HG02970 (cell line): Measurements from ENCODE around the gene NAA80.
"Not testable (repeated sequence)": the region's sequence is repeated elsewhere in the genome, so short reads cannot be mapped to it uniquely, and the experiment has no call there.

Experiments
- ATAC-seq: cut with Tn5 transposase; IDR thresholded peaks from one replicate; pipeline ENCODE4 v1.9.1; 2021; ENCODE audit warnings: mild to moderate bottlenecking, moderate library complexity, moderate number of reproducible peaks; ENCODE audit not compliant: unreplicated experiment, low FRiP score

The NAA80 gene

DNA sequence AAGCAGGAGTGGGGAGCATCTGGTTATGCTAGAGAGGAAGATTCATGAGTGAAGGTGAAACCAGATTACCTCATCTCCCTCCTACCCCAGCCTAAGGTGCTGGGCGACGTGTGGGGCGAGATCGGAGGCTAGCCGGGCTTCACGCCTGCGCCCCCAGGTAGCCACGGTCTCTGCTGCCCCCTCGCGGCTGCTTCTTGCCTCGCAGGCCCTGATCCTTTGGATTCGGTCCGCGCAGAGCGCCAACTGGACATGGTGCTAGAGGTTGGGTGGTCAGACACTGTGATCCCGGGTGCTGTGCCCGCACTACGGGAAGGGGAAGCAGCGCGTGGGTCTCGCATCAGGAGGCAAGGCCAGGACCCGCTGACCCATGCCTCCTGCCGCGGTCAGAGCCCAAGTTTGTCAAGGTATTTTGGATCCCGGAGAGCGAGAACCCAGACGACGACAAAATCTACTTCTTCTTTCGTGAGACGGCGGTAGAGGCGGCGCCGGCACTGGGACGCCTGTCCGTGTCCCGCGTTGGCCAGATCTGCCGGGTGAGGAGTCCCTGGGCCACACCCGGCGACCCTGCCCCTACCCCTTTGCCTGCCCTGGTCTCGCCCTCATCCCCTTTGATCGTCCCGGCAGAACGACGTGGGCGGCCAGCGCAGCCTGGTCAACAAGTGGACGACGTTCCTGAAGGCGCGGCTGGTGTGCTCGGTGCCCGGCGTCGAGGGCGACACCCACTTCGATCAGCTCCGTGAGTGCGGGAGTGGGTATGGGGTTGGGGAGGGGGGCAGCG, 26.1 kb downstream of the NAA80 start:
- peak; percentile 77 for ATAC-seq

DNA sequence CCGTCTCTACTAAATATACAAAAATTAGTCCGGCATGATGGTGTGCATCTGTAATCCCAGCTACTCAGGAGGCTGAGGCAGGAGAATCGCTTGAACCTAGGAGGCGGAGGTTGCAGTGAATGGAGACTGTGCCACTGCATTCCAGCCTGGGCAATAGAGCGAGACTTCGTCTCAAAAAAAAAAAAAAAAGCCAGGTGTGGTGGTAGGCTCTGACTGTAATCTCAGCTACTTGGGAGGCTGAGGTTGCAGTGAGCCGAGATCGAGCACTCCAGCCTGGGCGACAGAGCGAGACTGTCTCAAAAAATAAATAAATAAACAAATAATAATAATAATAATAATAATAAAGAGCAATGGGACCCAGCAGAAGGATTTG, 26.7 kb downstream of the NAA80 start:
- not testable (repeated sequence) for ATAC-seq

DNA sequence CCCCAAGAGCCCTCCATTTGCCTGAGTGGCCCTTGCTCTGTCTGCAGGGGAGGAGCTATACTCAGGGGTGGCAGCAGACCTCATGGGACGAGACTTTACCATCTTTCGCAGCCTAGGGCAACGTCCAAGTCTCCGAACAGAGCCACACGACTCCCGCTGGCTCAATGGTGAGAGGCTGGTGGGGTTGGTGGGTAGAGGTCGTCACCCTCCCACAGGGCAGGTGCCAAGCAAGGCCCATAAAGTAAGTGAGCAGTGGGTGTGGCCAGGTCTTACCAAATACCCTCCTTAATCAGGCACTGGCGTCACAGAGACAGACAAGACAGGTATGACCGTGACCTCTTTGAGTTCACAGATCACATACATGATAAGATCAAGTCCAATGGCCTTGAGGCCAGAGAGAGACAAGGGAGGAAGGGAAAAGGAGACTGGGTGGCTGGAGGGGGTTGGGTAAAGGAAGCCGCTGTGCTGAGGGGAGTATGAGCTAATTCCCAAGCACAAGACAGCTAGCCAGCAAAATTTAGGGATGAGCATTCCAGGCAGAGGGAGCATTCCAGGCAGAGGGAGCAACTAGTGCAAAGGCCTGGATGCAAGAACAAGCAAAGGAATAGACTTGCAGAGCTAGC, 27.8 kb downstream of the NAA80 start:
- no peak for ATAC-seq

DNA sequence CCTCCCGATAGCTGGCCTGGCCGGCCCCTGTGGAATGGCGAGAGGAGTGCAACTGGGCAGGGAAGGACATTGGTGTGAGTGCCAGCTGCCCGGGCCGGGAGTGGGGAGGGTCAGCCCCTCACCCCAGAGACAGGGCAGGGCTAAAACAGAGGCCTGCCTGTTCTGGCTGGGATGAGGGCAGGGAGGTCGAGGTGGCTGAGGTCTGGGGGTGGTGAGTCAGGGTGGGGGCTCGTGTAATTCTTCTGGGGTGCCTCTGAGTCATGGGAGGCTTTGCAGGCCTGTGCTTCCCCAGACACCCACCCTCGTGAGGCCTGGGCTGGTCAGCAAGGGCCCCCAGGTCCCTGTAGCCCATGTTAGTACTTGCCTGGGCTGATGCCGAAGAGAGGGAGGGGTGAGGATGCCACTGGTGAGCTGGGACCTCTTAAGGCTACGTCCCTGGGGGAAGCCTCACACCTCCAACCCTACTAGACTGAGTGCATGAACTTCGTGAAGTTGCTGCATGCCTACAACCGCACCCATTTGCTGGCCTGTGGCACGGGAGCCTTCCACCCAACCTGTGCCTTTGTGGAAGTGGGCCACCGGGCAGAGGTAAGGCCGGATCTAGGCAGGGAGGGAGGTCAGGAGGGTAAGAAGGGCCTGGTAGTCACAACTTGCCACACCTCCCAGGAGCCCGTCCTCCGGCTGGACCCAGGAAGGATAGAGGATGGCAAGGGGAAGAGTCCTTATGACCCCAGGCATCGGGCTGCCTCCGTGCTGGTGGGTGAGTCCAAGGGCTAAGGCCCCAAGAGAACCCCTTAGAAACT, 28.6 kb downstream of the NAA80 start:
- no peak for ATAC-seq

DNA sequence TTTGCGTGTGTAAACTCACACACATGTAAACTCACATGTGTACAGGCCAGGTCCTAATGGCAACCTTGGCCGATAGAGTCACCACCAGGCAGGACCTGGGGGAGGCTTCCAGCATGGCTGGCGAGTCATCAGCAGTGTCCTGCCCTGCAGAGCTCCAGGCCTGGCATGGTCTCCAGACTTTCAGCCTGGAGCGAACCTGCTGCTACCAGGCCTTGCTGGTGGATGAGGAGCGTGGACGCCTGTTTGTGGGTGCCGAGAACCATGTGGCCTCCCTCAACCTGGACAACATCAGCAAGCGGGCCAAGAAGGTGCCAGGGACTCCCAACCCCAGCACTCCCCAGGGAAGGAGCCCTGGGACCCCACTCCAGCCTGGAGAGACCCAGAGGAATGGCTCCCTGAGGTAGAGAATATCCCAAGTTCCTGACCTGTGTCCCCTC, 29.2 kb downstream of the NAA80 start:
- ATAC-seq, result no peak

DNA sequence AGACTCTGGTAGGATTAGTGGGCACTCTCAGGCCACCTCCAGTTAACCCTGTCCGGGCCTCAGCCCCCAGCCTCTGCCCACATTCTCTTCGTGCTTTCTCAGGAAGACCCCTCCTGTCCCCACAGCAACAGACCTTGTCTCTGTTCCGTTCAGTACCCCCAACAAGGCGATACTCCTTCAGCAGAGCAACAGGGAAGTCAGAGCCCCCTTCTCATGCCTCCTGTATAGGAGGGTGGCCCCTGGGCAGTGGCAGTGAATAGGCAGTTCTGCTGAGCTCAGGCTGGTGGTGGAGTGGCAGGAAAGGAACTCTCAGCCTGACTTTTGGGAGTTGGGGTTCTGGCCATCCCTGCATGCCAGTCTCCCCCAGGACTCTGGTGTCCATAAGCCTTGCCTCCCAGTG, 29.7 kb downstream of the NAA80 start:
- ATAC-seq, result no peak

DNA sequence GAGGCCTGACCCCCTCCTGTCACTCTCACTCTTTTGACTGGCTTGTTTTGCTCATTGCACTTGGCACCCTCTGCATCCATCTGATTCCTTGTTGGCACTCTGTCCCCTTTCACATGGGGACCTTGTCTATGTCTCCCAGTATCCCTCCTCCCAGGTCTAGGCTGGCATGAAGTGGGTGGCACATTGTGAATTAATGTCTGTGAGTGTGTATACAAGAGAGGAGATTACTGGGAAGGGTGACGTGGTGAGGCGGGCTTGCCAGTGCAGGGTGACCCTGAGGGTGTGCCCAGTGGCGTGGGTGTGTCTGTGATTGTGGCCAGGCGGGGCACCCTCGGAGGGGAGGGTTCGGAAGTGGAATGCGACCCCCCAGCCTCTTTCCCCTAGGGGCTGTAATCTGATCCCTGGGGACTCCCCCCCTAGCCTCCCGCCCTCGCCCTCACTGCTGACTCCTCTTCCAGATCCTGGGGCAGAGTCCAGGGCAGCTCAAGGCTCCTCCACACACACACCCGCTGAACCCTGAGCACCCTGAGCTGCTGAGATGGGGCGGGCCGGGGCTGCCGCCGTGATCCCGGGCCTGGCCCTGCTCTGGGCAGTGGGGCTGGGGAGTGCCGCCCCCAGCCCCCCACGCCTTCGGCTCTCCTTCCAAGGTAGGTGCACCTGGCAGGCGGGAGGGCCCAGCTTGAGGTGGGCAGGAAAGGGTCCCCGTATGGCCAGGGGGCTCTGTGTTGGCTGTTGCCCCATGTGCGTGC, 30.3 kb downstream of the NAA80 start, which contains the start of gene SEMA3B:
TSS of gene SEMA3B (plus strand) at position 445 of the 749 bp plus-strand sequence. CDS start at position 539, 94 bp downstream.
- no peak for ATAC-seq

DNA sequence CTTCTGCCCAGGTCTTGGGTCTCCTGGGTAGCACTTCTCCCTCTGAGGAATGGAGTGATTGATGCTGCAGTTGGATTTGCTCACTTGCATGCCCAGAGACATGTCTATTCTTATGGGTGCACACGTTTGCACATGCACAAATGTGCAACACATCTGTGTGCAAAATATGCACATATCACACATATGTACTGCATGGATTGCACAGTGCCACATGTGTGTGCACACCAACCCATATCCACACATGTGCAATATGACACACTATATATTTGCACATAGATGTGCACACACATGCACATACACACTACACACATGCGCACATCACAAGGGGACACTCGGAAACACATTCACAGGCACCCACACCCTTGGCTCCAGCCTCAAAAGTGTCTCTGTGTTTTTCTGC, 30.9 kb downstream of the NAA80 start:
- ATAC-seq, result no peak

DNA sequence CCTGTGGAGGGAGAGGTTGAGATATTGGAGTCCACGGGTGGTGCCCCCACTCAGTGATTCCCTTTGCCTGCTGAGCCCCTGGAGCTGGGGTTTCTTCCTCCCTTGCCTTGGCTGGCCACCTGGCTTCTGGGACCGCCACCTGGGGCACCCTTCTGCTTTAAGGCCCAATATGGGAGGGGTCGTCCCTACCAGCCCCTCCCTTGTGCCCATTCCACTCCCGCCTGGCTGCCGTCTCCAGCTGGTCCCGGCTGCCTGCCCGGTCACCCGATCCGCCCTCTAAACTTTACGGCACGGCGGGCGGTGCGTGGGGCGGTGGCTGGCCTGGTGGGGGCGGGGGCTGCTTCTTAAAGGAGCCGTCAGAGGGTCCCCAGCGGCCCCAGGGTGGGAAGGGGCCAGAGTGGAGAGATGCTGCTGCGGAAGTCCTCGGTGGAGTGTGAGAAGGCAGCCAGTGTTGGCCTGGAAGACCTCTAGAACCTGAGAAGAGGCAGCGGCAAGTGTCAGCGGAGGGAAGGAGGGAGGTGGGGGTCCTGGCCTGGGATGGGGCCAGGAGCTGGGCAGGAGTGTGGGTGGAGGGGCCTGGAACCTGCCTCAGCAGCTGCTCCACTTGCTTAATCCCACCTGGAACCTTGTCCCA, 31.8 kb downstream of the NAA80 start:
- ATAC-seq, result no peak

DNA sequence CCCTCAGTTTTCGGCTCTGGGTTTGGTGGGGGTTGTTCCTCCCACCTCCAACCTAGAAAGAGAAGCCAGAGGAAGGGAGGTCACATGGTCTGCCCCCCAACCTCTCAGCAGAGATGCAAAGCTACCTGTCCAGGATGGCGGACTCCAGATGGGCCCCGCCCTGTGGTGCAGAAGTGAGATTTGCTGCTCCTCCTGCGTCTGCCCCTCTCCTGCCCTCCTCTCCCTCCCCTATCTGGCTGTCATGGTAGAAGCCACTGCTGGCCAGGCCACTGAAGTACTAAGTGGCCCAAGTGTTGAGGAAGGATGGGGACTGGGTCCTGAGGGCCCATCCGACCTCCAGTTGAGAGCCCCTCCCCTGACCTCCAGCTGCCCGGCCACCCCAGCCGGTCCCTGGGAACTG, 32.4 kb downstream of the NAA80 start:
- no peak for ATAC-seq

DNA sequence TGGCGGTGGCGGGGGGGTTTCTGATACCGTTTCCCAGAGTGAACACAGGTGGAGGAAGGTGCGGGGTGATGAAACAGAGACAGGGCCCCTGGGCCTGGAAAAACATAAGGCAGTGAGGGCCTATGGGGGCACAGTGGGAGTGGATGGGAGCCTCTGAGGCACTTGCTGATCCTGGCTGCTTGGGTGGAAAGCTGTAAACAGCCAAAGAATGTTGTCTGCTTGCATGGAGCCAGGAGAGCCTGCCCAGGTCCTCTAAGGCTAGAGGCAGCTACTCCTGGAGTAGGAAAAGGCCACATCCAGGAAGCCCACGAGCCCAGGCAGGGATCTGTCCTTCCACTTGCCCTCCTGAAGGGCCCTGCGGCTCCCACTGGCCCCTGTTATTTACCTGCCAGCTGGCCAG, 33.2 kb downstream of the NAA80 start:
- ATAC-seq, result no peak

DNA sequence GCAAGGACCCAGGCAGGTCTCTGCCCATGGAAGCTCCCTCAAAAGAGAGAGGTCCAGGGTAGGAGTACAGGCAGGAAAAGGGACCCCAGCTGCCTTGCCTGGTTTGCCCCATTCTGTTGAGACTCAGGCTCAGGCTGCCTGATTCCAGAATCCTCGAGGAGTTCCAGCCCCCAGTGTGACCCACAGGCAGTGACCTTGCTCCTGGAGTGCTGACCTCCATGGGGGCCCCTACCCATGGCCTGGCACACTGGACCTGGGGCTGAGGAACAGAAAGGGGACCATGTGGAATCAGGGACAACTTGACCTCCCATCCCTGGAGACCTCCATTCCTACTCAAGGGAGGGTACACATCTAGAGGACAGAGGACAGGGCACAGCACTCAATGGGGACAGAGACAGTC, 33.6 kb downstream of the NAA80 start:
- no peak for ATAC-seq

DNA sequence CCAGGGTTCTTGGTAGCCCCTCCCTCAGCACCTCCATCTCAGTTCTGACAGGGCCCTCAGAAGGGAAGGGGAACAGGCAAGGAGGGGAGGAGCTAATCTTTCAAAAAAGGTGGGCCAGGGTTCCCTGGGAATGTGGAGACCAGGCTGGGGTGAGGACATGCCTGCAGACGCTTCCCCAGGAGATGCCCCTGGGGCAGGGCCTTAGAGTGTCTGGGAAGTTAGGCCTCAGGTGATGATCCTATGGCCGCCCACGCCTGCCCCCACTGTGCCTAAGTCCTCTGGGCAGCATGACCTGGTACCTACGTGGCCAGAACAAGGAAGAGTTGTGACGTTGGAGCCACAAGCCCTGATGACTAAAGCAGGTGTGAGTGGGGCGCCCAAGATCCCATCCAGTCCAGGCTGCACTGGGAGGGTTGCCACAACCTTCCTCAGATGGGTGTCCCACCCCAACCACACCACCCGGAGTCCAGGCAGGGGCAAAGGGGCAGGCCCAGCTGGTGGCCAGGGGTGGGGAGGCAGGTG, 34.2 kb downstream of the NAA80 start:
- no peak for ATAC-seq

DNA sequence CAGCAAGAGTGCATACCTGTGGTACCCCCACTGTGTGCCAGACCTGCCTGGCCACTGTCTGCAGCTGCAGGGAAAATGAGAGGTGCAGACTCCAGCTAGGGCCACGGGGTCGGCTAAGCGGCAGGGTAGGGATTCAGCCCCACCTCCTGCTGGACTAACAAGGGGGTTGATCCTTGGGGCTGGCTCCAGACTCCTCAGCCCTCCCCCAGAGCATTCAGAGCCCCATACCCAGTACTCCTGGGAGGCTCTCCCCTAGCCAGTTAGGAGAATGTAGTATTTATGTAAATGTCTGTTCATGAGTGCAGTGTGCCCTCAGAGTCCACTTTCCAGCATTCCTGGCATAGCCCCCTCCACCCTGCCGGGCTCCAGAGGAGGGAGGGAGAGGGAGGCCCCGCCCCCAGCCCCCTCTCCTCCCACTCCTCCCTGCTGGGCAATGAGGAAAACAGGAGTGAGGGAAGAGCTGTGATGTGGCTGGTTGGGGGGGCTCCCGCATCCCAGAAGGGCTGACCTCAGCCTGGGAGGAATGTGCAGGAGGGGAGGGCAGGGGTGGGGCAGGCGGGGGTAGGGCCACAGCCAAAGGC, 34.7 kb downstream of the NAA80 start:
- ATAC-seq, result no peak

DNA sequence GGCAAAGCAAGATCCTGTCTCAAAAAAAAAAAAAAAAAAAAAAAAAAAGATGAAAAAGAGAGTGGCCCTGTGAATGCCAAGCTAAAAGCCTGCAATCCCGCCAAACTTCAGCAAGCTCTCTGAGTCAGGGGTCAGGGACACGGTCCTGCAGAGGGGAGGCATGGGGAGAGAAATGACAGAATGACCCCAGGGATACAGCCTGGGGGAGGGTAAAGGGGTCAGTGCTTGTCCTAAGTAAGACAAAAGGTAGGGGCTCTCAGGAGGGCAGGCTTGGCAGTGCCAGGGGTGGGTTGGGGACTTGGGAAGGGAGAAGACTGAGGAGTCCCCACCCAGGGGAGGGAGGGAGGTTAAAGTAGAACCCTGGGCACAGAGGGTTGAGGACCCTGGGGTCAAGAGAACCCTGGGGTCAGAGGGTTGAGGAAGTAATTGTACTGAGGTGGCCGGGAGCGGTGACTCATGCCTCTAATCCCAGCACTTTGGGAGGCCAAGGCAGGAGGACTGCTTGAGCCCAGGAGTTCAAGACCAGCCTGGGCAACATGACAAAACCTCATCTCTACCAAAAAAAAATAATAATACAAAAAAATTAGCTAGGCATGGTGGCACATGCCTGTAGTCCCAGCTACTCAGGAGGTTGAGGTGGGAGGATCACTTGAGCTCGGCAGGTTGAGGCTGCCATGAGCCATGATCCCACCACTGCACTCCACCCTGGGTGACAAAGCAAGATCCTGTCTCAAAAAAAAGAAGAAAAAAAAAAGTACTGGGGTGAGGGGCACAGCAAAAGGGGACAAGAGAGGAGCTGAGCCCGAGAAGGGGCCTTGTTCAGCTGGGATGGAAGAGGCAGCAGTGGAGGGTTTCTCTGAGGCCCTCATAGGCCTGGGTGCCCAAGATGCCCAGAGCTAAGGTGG, 35.5 kb downstream of the NAA80 start:
- no peak for ATAC-seq

DNA sequence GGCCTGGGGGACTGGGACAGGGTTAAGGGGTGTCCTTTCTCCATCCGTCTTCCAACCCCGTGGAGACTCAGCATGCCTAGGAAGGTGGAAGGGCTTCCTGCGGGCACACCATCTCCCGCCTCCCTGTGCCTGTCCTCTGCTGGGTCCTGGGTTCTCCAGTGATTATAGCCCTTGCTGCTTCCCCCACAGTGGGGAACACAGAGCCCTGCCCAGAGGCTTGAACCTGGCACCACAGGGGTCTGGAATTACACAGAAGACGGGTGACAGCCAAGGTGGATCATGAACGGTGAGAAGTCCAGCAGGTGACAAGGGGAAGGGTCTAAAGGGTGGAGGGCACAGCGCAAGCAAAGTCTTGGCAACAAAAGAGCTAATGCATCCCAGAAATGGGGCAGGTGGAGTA, 36.4 kb downstream of the NAA80 start:
- no peak for ATAC-seq

DNA sequence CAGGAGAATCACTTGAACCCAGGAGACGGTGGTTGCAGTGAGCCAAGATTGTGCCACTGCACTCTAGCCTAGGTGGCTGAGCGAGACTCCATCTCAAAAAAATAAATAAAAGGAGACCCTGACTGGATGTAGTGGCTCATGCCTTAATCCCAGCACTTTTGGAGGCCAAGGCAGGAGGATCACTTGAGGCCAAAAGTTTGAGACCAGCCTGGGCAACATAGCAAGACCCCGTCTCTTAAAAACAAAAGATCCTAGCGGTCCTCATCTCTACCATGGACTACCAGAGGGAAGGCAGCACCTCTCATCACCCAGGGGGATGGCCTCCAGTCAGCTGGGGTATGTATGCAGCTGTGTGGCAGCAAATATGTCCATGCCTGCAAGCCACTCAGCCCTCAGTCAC, 37.0 kb downstream of the NAA80 start:
- not testable (repeated sequence) for ATAC-seq

DNA sequence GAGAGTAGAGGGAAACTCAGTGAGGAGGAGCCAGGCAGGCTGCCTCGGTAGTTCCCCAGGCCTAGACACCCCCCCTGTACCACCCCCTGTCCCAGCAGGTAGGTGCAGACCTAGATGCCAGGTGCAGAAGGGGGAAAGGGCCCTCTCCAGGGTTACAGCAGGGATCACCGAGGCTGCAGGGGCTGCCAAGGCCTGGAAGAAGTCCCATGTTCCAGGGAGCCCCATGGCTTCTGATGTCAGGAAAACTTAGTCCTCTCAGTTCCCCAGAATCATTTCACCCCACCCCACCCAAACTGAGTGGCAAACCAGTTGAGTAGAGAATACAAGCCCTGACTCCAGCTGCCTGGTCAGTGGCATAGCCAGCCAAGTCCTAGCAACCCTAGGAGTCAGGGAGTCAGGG, 37.7 kb downstream of the NAA80 start:
- no peak for ATAC-seq
